Pons (tissue), 1 donor: ENCODE measurements around the gene S100A12.

ENCODE experiments used
- DNase-seq: peaks from one replicate; pipeline ENCODE4 v3.0.0-alpha.2; 2016; ENCODE audit warnings: low spot score

S100A12 gene

GRCh38 chr1:153368495-153368894, 6.9 kb downstream of the S100A12 start:
- DNase-seq, result no peak

GRCh38 chr1:153367090-153367489, 8.3 kb downstream of the S100A12 start:
- no peak for DNase-seq

- no peak for DNase-seq
Measured at GRCh38 chr1:153366261-153366660, 9.2 kb downstream of the S100A12 start.

- DNase-seq, result no peak
Measured at GRCh38 chr1:153365696-153366095, 9.7 kb downstream of the S100A12 start.

- DNase-seq, result no peak
Measured at GRCh38 chr1:153364766-153365666, 10.4 kb downstream of the S100A12 start.

GRCh38 chr1:153364156-153364555, 11.3 kb downstream of the S100A12 start:
- no peak for DNase-seq

GRCh38 chr1:153363641-153364040, 11.8 kb downstream of the S100A12 start:
- DNase-seq, result no peak

GRCh38 chr1:153362187-153362775, 13.1 kb downstream of the S100A12 start:
- no peak for DNase-seq

GRCh38 chr1:153361480-153362109, 13.8 kb downstream of the S100A12 start:
- DNase-seq, result no peak

GRCh38 chr1:153360592-153361479, 14.6 kb downstream of the S100A12 start:
- no peak for DNase-seq

- DNase-seq, result no peak
Measured at GRCh38 chr1:153360190-153360589, 15.2 kb downstream of the S100A12 start.

- no peak for DNase-seq
Measured at GRCh38 chr1:153359241-153359640, 16.2 kb downstream of the S100A12 start.

- DNase-seq, result no peak
Measured at GRCh38 chr1:153358691-153358975, 16.8 kb downstream of the S100A12 start.

GRCh38 chr1:153357853-153358690, 17.3 kb downstream of the S100A12 start, which contains the start of gene S100A9:
Gene S100A9, plus strand, starts transcription at chr1:153357854. Its CDS starts 430 bp downstream, at chr1:153358284.
- no peak for DNase-seq

- no peak for DNase-seq
Measured at GRCh38 chr1:153357076-153357852, 18.2 kb downstream of the S100A12 start.

- DNase-seq, result no peak
Measured at GRCh38 chr1:153356392-153357075, 18.9 kb downstream of the S100A12 start.

GRCh38 chr1:153355445-153356071, 19.9 kb downstream of the S100A12 start:
- DNase-seq, result no peak

- no peak for DNase-seq
Measured at GRCh38 chr1:153354515-153355193, 20.8 kb downstream of the S100A12 start.
